Esophagus muscularis mucosa (tissue), 4 donors: ENCODE results near the gene FLYWCH2.

Source experiments
- EP300 ChIP-seq: sonication (generic); formaldehyde crosslinking; IDR thresholded peaks from one replicate; pipeline ENCODE4 v1.6.1; 2017; ENCODE audit warnings: antibody characterized with exemption
- POLR2A ChIP-seq: fragments of 450-650 bp; IDR thresholded peaks from one replicate; pipeline ENCODE4 v1.6.1; 2017; ENCODE audit warnings: antibody characterized with exemption, moderate library complexity, mild to moderate bottlenecking, low read depth
- POLR2AphosphoS5 ChIP-seq, 2 donors: sonication (generic); formaldehyde crosslinking; IDR thresholded peaks; one replicate each; pipeline ENCODE4 v1.6.1; 2017; ENCODE audit warnings: antibody characterized with exemption in 2 of 2
- TF ChIP-seq, protein P1 (sequence below), 3 experiments: fragments of 200-600 bp in 2 of 3; fragments of 450-650 bp in 1 of 3; sonication (generic) in 2 of 3; IDR thresholded peaks; one replicate each; pipeline ENCODE4 v1.5.1; 2017 to 2019; ENCODE audit warnings: antibody characterized with exemption in 3 of 3, mild to moderate bottlenecking in 2 of 3, moderate library complexity in 1 of 3

DNA sequence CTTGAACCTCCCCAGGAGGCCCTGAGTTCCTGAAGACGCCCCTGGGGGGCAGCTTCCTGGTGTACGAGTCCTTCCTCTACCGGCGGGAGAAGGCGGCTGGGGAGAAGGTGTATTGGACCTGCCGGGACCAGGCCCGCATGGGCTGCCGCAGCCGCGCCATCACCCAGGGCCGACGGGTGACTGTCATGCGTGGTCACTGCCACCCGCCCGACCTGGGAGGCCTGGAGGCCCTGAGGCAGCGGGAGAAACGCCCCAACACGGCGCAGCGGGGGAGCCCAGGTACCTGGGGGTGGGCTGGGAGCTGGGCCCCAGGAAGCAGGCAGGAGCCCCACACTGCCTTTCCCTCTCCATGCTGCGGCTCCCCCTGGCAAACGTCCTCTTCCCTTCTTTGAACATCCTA is 50.7 kb downstream of the FLYWCH2 start:
- TF ChIP-seq, protein P1, sequence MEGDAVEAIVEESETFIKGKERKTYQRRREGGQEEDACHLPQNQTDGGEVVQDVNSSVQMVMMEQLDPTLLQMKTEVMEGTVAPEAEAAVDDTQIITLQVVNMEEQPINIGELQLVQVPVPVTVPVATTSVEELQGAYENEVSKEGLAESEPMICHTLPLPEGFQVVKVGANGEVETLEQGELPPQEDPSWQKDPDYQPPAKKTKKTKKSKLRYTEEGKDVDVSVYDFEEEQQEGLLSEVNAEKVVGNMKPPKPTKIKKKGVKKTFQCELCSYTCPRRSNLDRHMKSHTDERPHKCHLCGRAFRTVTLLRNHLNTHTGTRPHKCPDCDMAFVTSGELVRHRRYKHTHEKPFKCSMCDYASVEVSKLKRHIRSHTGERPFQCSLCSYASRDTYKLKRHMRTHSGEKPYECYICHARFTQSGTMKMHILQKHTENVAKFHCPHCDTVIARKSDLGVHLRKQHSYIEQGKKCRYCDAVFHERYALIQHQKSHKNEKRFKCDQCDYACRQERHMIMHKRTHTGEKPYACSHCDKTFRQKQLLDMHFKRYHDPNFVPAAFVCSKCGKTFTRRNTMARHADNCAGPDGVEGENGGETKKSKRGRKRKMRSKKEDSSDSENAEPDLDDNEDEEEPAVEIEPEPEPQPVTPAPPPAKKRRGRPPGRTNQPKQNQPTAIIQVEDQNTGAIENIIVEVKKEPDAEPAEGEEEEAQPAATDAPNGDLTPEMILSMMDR (IDR thresholded peaks at IDR 0.05), result no peak
- no peak for TF ChIP-seq POLR2A
- TF ChIP-seq POLR2AphosphoS5 (IDR thresholded peaks at IDR 0.05), result no peak
- no peak for TF ChIP-seq EP300
